H9 (cell line): ENCODE measurements around the gene PNPLA2. TPM values are rescaled to one million over a fixed set of nuclear protein-coding genes. Genes with fewer than 3 reads are reported as not detected.

Experiments
- DNase-seq: peaks from one replicate; pipeline ENCODE4 v3.0.0-alpha.2; 2017
- H2AFZ ChIP-seq: one replicate; pipeline ENCODE4 v1.6.1; 2013; ENCODE audit warnings: mild to moderate bottlenecking, low read length, control low read depth, moderate library complexity
- H2AK5ac ChIP-seq: 2 replicates; pipeline ENCODE4 v1.6.1; 2013; ENCODE audit warnings: low read length, control low read depth, mixed read lengths; ENCODE audit not compliant: insufficient read length
- H2BK120ac ChIP-seq: one replicate; pipeline ENCODE4 v1.6.1; 2013; ENCODE audit warnings: low read depth, mild to moderate bottlenecking, low read length, control low read depth, inconsistent platforms; ENCODE audit not compliant: poor library complexity, severe bottlenecking
- H2BK12ac ChIP-seq: 2 replicates; pipeline ENCODE4 v1.6.1; 2013; ENCODE audit warnings: low read length, control low read depth, mixed read lengths, low read depth; ENCODE audit not compliant: insufficient read length
- H2BK15ac ChIP-seq: 2 replicates; pipeline ENCODE4 v1.6.1; 2013; ENCODE audit warnings: low read depth, low read length, control low read depth
- H2BK20ac ChIP-seq: one replicate; pipeline ENCODE4 v1.6.1; 2013; ENCODE audit warnings: low read depth, mild to moderate bottlenecking, low read length, control low read depth, inconsistent platforms; ENCODE audit not compliant: poor library complexity, severe bottlenecking
- H2BK5ac ChIP-seq: 2 replicates; pipeline ENCODE4 v1.6.1; 2013; ENCODE audit warnings: low read length, control low read depth, mixed read lengths; ENCODE audit not compliant: insufficient read length
- H3K14ac ChIP-seq: 2 replicates; pipeline ENCODE4 v1.6.1; 2013; ENCODE audit warnings: low read length, control low read depth; ENCODE audit not compliant: insufficient read depth
- H3K18ac ChIP-seq: 2 replicates; pipeline ENCODE4 v1.6.1; 2013; ENCODE audit warnings: low read depth, mild to moderate bottlenecking, mixed read lengths, low read length, control low read depth; ENCODE audit not compliant: insufficient read length
- H3K23ac ChIP-seq: 2 replicates; pipeline ENCODE4 v1.6.1; 2013; ENCODE audit warnings: low read length, control low read depth, mixed read lengths, low read depth; ENCODE audit not compliant: insufficient read length
- H3K23me2 ChIP-seq: 2 replicates; pipeline ENCODE4 v1.6.1; 2013; ENCODE audit warnings: low read depth, mild to moderate bottlenecking, mixed read lengths, low read length, control low read depth; ENCODE audit not compliant: insufficient read length, poor library complexity, severe bottlenecking
- H3K27ac ChIP-seq: 2 replicates; pipeline ENCODE4 v1.5.1; 2013; ENCODE audit warnings: low read length, control low read depth, mixed read lengths, low read depth; ENCODE audit not compliant: insufficient read length
- H3K27me3 ChIP-seq: 2 replicates; pipeline ENCODE4 v1.6.1; 2013; ENCODE audit warnings: low read length, control low read depth, inconsistent platforms; ENCODE audit not compliant: insufficient read depth
- H3K4ac ChIP-seq: 2 replicates; pipeline ENCODE4 v1.6.1; 2013; ENCODE audit warnings: low read depth, mild to moderate bottlenecking, control low read depth, inconsistent platforms, low read length, moderate library complexity
- H3K4me1 ChIP-seq: 2 replicates; pipeline ENCODE4 v1.6.1; 2013; ENCODE audit warnings: low read length, control low read depth, inconsistent platforms; ENCODE audit not compliant: insufficient read depth
- H3K4me2 ChIP-seq: 2 replicates; pipeline ENCODE4 v1.6.1; 2013; ENCODE audit warnings: low read length, control low read depth, mixed read lengths; ENCODE audit not compliant: insufficient read length, insufficient read depth
- H3K56ac ChIP-seq: 2 replicates; pipeline ENCODE4 v1.6.1; 2013; ENCODE audit warnings: low read depth, mild to moderate bottlenecking, mixed read lengths, low read length, control low read depth; ENCODE audit not compliant: insufficient read length
- H3K79me1 ChIP-seq: 2 replicates; pipeline ENCODE4 v1.6.1; 2013; ENCODE audit warnings: low read depth, mild to moderate bottlenecking, moderate library complexity, low read length, control low read depth, inconsistent platforms; ENCODE audit not compliant: insufficient read depth, poor library complexity, severe bottlenecking
- H3K79me2 ChIP-seq: 2 replicates; pipeline ENCODE4 v1.6.1; 2013; ENCODE audit warnings: low read length, control low read depth, inconsistent platforms; ENCODE audit not compliant: insufficient read depth
- H3K9ac ChIP-seq: 2 replicates; pipeline ENCODE4 v1.6.1; 2013; ENCODE audit warnings: low read length, control low read depth, mixed read lengths; ENCODE audit not compliant: insufficient read length; ENCODE audit errors: extremely low read depth
- H3K9me3 ChIP-seq: one replicate; pipeline ENCODE4 v1.6.1; 2013; ENCODE audit warnings: low read depth, low read length, inconsistent platforms; ENCODE audit not compliant: control insufficient read depth
- H3T11ph ChIP-seq: one replicate; pipeline ENCODE4 v1.6.1; 2013; ENCODE audit warnings: mild to moderate bottlenecking, low read length, control low read depth, inconsistent platforms
- H4K20me1 ChIP-seq: one replicate; pipeline ENCODE4 v1.6.1; 2013; ENCODE audit not compliant: control insufficient read depth, insufficient read length, insufficient read depth
- H4K5ac ChIP-seq: 2 replicates; pipeline ENCODE4 v1.6.1; 2013; ENCODE audit warnings: low read depth, mild to moderate bottlenecking, mixed read lengths, low read length, control low read depth; ENCODE audit not compliant: insufficient read length
- H4K8ac ChIP-seq: replicated peaks from 2 replicates; pipeline ENCODE4 v1.6.1; 2013; ENCODE audit warnings: low read length, control low read depth, mixed read lengths, low read depth; ENCODE audit not compliant: insufficient read length
- H4K91ac ChIP-seq: 2 replicates; pipeline ENCODE4 v1.6.1; 2013; ENCODE audit warnings: low read depth, mild to moderate bottlenecking, moderate library complexity, mixed read lengths, low read length, control low read depth; ENCODE audit not compliant: insufficient read length
- H3K27ac Mint-ChIP-seq, 3 experiments: 2 replicates in 2 of 3; 3 replicates in 1 of 3; pipeline ENCODE4 v1.8.0; 2020 to 2021; ENCODE audit warnings: mixed read lengths in 3 of 3, mild to moderate bottlenecking in 1 of 3, moderate library complexity in 1 of 3
- H3K27me3 Mint-ChIP-seq: 2 replicates; pipeline ENCODE4 v1.8.0; 2021; ENCODE audit warnings: low read depth, mild to moderate bottlenecking, moderate library complexity, mixed read lengths
- H3K36me3 Mint-ChIP-seq, 3 experiments: 2 replicates in 2 of 3; 3 replicates in 1 of 3; pipeline ENCODE4 v1.8.0; 2020 to 2021; ENCODE audit warnings: low read depth in 3 of 3, mixed read lengths in 3 of 3; ENCODE audit not compliant: insufficient read depth in 1 of 3
- H3K4me1 Mint-ChIP-seq, 2 experiments: 2 replicates each; pipeline ENCODE4 v1.8.0; 2020; ENCODE audit warnings: mixed read lengths in 2 of 2
- H3K4me3 Mint-ChIP-seq, 2 experiments: 2 replicates in 1 of 2; 3 replicates in 1 of 2; pipeline ENCODE4 v1.8.0; 2020 to 2021; ENCODE audit warnings: mild to moderate bottlenecking in 2 of 2, mixed read lengths in 2 of 2, moderate library complexity in 1 of 2
- H3K9me3 Mint-ChIP-seq, 2 experiments: 2 replicates in 1 of 2; 3 replicates in 1 of 2; pipeline ENCODE4 v1.8.0; 2020; ENCODE audit warnings: mild to moderate bottlenecking in 2 of 2, mixed read lengths in 2 of 2, moderate library complexity in 1 of 2
- WGBS: extraction: QIAGEN DNeasy Blood & Tissue Kit; methylation state at CpG from one replicate; pipeline ENCODE4 v1.1.7; 2013; ENCODE audit warnings: missing lambda C conversion rate, low lambda C conversion rate, mixed read lengths; ENCODE audit not compliant: insufficient read length; ENCODE audit errors: extremely low coverage; 5-methylcytosine and 5-hydroxymethylcytosine counted together
- total RNA-seq: library from RNA; stranded (reverse); gene quantifications from 2 replicates; pipeline ENCODE4 v1.2.1, GENCODE V29; 2021
- TF ChIP-seq, protein P1 (sequence below): fragments of 200-600 bp; sonication (generic); conservative IDR thresholded peaks from 3 replicates; pipeline ENCODE4 v1.8.0; 2021; ENCODE audit warnings: antibody characterized with exemption, mild to moderate bottlenecking

PNPLA2 gene
- total RNA-seq, 1 experiment from 2014 or later, result 67.3 TPM

- TF ChIP-seq, protein P1, sequence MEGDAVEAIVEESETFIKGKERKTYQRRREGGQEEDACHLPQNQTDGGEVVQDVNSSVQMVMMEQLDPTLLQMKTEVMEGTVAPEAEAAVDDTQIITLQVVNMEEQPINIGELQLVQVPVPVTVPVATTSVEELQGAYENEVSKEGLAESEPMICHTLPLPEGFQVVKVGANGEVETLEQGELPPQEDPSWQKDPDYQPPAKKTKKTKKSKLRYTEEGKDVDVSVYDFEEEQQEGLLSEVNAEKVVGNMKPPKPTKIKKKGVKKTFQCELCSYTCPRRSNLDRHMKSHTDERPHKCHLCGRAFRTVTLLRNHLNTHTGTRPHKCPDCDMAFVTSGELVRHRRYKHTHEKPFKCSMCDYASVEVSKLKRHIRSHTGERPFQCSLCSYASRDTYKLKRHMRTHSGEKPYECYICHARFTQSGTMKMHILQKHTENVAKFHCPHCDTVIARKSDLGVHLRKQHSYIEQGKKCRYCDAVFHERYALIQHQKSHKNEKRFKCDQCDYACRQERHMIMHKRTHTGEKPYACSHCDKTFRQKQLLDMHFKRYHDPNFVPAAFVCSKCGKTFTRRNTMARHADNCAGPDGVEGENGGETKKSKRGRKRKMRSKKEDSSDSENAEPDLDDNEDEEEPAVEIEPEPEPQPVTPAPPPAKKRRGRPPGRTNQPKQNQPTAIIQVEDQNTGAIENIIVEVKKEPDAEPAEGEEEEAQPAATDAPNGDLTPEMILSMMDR, result no peak
- H2BK15ac ChIP-seq, result no peak overlapping the region
- H4K5ac ChIP-seq, result no peak overlapping the region
- H4K8ac ChIP-seq, result no peak overlapping the region
- Mint-ChIP-seq H3K27ac (no peak overlapping the region), H3K4me1 (peaks cover 32 to 42% of the 10 kb centered on the region in 2 experiments), H3K4me3 (peak overlapping the region; percentile 63 to 78; a peak in 4 of 5 replicates), H3K36me3 (peaks cover 5 to 21% (median 17%) of the 10 kb centered on the region in 3 experiments; a peak in 6 of 7 replicates), H3K9me3 (no peaks in the 10 kb centered on the region), H3K27me3 (peaks cover 4% of the 10 kb centered on the region)
- H3K23ac ChIP-seq, result no peak overlapping the region
- H4K91ac ChIP-seq, result no peak overlapping the region
- DNase-seq, result no peak
- peaks cover 2% of the 10 kb centered on the region; the same call in 1 of the 2 replicates for H3K4me1 ChIP-seq
- no peak overlapping the region for H2BK20ac ChIP-seq
- no peaks in the 10 kb centered on the region for H4K20me1 ChIP-seq
- H3K4ac ChIP-seq, result no peak overlapping the region
- no peak overlapping the region; the same call in 1 of the 2 replicates for H3K14ac ChIP-seq
- H2BK120ac ChIP-seq, result no peak overlapping the region
- H3K56ac ChIP-seq, result no peak overlapping the region
- H3K79me2 ChIP-seq, result peaks cover 3% of the 10 kb centered on the region; the same call in 1 of the 2 replicates
- no peaks in the 10 kb centered on the region for H3K27me3 ChIP-seq
- peaks cover 17% of the 10 kb centered on the region for H3K23me2 ChIP-seq
- no peak overlapping the region for H3K4me2 ChIP-seq
- WGBS, result no CpG with 5 or more reads among the region's 23 CpGs
- no peak overlapping the region for H3T11ph ChIP-seq
- no peak overlapping the region for H2BK12ac ChIP-seq
- no peak overlapping the region for H3K9ac ChIP-seq
- no peaks in the 10 kb centered on the region for H3K9me3 ChIP-seq
- no peak overlapping the region for H2BK5ac ChIP-seq
- no peak overlapping the region for H3K18ac ChIP-seq
- H2AK5ac ChIP-seq, result no peak overlapping the region
- H2AFZ ChIP-seq, result no peak overlapping the region
- H3K79me1 ChIP-seq, result peaks cover 8% of the 10 kb centered on the region
- no peak overlapping the region for H3K27ac ChIP-seq
These were observed 39.4 kb upstream of the PNPLA2 start for GRCh38 chr11:778976-779954.
